KMS-11 (cell line): ENCODE results near the gene RAB11B.

Experiments
- H2AFZ ChIP-seq: fragments of 200-600 bp; sonication (generic); 2 replicates; pipeline ENCODE4 v1.6.1; 2016; ENCODE audit warnings: antibody characterized with exemption, mixed run types, low read depth
- H3K27ac ChIP-seq: fragments of 200-600 bp; sonication (generic); 2 replicates; pipeline ENCODE4 v1.6.1; 2016; ENCODE audit warnings: mild to moderate bottlenecking, mixed run types
- H3K27me3 ChIP-seq: fragments of 200-600 bp; sonication (generic); 2 replicates; pipeline ENCODE4 v1.6.1; 2017; ENCODE audit warnings: mild to moderate bottlenecking, low read depth, mixed run types, moderate library complexity; ENCODE audit not compliant: insufficient read depth
- H3K36me3 ChIP-seq: fragments of 200-600 bp; sonication (generic); 2 replicates; pipeline ENCODE4 v1.6.1; 2017; ENCODE audit warnings: mild to moderate bottlenecking, mixed run types; ENCODE audit not compliant: insufficient read depth
- H3K4me1 ChIP-seq: fragments of 200-600 bp; sonication (generic); 2 replicates; pipeline ENCODE4 v1.6.1; 2016; ENCODE audit warnings: mild to moderate bottlenecking, low read depth, mixed run types; ENCODE audit not compliant: poor library complexity, severe bottlenecking
- H3K4me2 ChIP-seq: fragments of 200-600 bp; sonication (generic); 2 replicates; pipeline ENCODE4 v1.7.0; 2016; ENCODE audit warnings: mild to moderate bottlenecking, mixed run types
- H3K4me3 ChIP-seq: fragments of 200-600 bp; sonication (generic); IDR thresholded peaks from 2 replicates; pipeline ENCODE4 v1.6.1; 2017; ENCODE audit warnings: low read depth, low read length, mixed read lengths; ENCODE audit not compliant: insufficient read depth
- H3K79me2 ChIP-seq: fragments of 200-600 bp; sonication (generic); 2 replicates; pipeline ENCODE4 v1.6.1; 2016; ENCODE audit warnings: low read depth, mixed run types; ENCODE audit not compliant: insufficient read depth
- H3K9ac ChIP-seq: fragments of 200-600 bp; sonication (generic); 2 replicates; pipeline ENCODE4 v1.6.1; 2016; ENCODE audit warnings: mild to moderate bottlenecking, mixed run types
- H4K20me1 ChIP-seq: fragments of 200-600 bp; sonication (generic); 2 replicates; pipeline ENCODE4 v1.6.1; 2016; ENCODE audit warnings: mild to moderate bottlenecking, mixed run types; ENCODE audit not compliant: insufficient read depth
- TF ChIP-seq, protein P1 (sequence below): fragments of 200-600 bp; sonication (generic); conservative IDR thresholded peaks from 2 replicates; pipeline ENCODE4 v1.6.1; 2017; ENCODE audit warnings: low read depth, mild to moderate bottlenecking, antibody characterized with exemption, low read length, moderate library complexity, mixed read lengths

Gene RAB11B

GRCh38 chr19:8398311-8398771, 8.2 kb downstream of the RAB11B start:
- no peaks in the 10 kb centered on the region; the same call in 1 of the 2 replicates for H3K79me2 ChIP-seq
- H3K4me3 ChIP-seq, result no peak overlapping the region
- H3K36me3 ChIP-seq, result no peaks in the 10 kb centered on the region
- no peak overlapping the region for H3K4me2 ChIP-seq
- H3K27me3 ChIP-seq, result no peaks in the 10 kb centered on the region
- no peak overlapping the region for H3K9ac ChIP-seq
- H4K20me1 ChIP-seq, result no peaks in the 10 kb centered on the region
- H3K4me1 ChIP-seq, result no peaks in the 10 kb centered on the region
- TF ChIP-seq, protein P1, sequence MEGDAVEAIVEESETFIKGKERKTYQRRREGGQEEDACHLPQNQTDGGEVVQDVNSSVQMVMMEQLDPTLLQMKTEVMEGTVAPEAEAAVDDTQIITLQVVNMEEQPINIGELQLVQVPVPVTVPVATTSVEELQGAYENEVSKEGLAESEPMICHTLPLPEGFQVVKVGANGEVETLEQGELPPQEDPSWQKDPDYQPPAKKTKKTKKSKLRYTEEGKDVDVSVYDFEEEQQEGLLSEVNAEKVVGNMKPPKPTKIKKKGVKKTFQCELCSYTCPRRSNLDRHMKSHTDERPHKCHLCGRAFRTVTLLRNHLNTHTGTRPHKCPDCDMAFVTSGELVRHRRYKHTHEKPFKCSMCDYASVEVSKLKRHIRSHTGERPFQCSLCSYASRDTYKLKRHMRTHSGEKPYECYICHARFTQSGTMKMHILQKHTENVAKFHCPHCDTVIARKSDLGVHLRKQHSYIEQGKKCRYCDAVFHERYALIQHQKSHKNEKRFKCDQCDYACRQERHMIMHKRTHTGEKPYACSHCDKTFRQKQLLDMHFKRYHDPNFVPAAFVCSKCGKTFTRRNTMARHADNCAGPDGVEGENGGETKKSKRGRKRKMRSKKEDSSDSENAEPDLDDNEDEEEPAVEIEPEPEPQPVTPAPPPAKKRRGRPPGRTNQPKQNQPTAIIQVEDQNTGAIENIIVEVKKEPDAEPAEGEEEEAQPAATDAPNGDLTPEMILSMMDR, result no peak
- no peak overlapping the region for H2AFZ ChIP-seq
- no peak overlapping the region for H3K27ac ChIP-seq

DNA sequence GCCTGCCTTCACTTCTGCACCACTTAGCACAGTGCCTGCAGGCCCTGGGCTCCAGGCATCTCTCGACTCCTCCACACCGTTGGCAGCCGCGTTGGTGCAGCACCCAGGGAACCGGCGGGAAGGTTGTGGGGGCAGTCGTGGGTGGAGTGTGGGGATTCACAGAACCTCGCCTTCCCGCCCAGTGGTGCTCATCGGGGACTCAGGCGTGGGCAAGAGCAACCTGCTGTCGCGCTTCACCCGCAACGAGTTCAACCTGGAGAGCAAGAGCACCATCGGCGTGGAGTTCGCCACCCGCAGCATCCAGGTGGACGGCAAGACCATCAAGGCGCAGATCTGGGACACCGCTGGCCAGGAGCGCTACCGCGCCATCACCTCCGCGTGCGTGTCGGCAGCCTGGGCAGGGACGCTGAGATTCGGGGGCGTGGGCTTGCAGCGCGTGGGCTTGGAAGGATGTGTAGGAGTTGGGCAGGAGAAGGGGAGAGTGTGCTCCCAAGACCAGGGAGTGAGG, 9.6 kb downstream of the RAB11B start:
- TF ChIP-seq, protein P1, result no peak
- no peaks in the 10 kb centered on the region; the same call in 1 of the 2 replicates for H3K79me2 ChIP-seq
- no peaks in the 10 kb centered on the region for H3K36me3 ChIP-seq
- no peaks in the 10 kb centered on the region for H3K27me3 ChIP-seq
- H3K27ac ChIP-seq, result no peak overlapping the region
- H3K4me1 ChIP-seq, result no peaks in the 10 kb centered on the region
- H2AFZ ChIP-seq, result no peak overlapping the region
- no peak overlapping the region for H3K4me2 ChIP-seq
- H3K4me3 ChIP-seq, result no peak overlapping the region
- no peak overlapping the region for H3K9ac ChIP-seq
- H4K20me1 ChIP-seq, result no peaks in the 10 kb centered on the region

GRCh38 chr19:8401981-8402411, 11.8 kb downstream of the RAB11B start:
- H3K4me2 ChIP-seq, result no peak overlapping the region
- H3K27me3 ChIP-seq, result no peaks in the 10 kb centered on the region
- no peaks in the 10 kb centered on the region for H3K4me1 ChIP-seq
- H3K4me3 ChIP-seq, result no peak overlapping the region
- no peak overlapping the region for H3K27ac ChIP-seq
- no peak overlapping the region for H2AFZ ChIP-seq
- TF ChIP-seq, protein P1, result no peak
- no peak overlapping the region for H3K9ac ChIP-seq
- H3K79me2 ChIP-seq, result no peaks in the 10 kb centered on the region
- H4K20me1 ChIP-seq, result no peaks in the 10 kb centered on the region
- H3K36me3 ChIP-seq, result no peaks in the 10 kb centered on the region

DNA sequence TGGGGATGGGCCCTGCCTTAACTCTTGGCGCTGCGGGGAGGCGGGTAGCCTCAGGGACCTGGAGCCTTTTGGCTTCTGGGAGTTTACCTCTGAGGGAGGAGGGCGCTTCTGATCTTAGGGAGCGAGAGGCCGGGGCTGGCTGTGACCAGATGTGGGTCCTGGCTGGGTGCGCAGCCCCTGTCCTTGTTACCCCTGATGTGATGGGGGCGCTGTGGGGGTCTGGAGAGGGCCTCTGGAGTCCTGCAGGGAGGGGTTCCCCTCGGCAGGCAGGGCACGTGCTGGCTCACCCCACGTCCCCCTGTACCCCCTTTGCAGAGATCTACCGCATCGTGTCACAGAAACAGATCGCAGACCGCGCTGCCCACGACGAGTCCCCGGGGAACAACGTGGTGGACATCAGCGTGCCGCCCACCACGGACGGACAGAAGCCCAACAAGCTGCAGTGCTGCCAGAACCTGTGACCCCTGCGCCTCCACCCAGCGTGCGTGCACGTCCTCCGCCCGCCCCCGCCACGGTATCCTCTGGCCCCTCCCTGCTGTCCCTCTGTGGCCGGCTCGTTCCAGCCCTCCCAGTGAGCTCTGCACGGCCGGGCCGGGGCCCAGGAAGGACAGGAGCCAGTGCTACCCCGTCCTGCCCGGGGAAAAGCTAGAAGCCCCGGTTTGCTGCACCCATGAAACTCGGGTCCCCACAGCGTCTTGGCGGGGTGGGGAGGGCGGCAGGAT, 13.1 kb downstream of the RAB11B start:
- Histone ChIP-seq H3K27me3 (no peaks in the 10 kb centered on the region), H3K27ac (no peak overlapping the region), H4K20me1 (no peaks in the 10 kb centered on the region), H3K4me3 (no peak overlapping the region), H2AFZ (no peak overlapping the region), H3K36me3 (no peaks in the 10 kb centered on the region), H3K4me2 (no peak overlapping the region), H3K9ac (no peak overlapping the region), H3K4me1 (no peaks in the 10 kb centered on the region), H3K79me2 (no peaks in the 10 kb centered on the region)
- TF ChIP-seq, protein P1, result no peak
